ENCODE results near the gene TNNI2.

DNA sequence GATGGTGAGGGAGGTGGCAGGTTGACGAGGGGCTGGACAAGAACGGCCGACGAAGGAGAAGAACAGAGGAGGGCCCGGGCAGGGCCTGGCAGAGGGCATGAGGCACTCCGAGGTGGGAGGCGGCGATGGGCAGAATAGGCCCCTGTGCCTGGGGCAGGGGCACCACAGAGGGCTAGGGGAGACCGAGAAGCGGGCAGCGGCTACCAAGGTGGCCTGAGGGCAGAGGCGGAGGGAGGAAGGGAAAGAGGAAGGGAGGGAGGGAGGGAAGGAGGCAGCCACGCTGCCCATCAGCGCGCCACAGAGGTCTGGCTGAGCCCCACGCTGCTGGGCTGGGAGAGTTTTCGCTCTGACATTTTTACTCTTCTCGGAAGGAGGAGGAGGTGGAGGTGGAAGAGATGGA, 25.4 kb downstream of the TNNI2 start:
- TF ChIP-seq, protein P1, sequence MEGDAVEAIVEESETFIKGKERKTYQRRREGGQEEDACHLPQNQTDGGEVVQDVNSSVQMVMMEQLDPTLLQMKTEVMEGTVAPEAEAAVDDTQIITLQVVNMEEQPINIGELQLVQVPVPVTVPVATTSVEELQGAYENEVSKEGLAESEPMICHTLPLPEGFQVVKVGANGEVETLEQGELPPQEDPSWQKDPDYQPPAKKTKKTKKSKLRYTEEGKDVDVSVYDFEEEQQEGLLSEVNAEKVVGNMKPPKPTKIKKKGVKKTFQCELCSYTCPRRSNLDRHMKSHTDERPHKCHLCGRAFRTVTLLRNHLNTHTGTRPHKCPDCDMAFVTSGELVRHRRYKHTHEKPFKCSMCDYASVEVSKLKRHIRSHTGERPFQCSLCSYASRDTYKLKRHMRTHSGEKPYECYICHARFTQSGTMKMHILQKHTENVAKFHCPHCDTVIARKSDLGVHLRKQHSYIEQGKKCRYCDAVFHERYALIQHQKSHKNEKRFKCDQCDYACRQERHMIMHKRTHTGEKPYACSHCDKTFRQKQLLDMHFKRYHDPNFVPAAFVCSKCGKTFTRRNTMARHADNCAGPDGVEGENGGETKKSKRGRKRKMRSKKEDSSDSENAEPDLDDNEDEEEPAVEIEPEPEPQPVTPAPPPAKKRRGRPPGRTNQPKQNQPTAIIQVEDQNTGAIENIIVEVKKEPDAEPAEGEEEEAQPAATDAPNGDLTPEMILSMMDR (IDR thresholded peaks at IDR 0.05), result no peak
- TF ChIP-seq POLR2AphosphoS5 (IDR thresholded peaks at IDR 0.05; ENCODE audit: low read depth, low read length), result no peak
- TF ChIP-seq, protein P2, sequence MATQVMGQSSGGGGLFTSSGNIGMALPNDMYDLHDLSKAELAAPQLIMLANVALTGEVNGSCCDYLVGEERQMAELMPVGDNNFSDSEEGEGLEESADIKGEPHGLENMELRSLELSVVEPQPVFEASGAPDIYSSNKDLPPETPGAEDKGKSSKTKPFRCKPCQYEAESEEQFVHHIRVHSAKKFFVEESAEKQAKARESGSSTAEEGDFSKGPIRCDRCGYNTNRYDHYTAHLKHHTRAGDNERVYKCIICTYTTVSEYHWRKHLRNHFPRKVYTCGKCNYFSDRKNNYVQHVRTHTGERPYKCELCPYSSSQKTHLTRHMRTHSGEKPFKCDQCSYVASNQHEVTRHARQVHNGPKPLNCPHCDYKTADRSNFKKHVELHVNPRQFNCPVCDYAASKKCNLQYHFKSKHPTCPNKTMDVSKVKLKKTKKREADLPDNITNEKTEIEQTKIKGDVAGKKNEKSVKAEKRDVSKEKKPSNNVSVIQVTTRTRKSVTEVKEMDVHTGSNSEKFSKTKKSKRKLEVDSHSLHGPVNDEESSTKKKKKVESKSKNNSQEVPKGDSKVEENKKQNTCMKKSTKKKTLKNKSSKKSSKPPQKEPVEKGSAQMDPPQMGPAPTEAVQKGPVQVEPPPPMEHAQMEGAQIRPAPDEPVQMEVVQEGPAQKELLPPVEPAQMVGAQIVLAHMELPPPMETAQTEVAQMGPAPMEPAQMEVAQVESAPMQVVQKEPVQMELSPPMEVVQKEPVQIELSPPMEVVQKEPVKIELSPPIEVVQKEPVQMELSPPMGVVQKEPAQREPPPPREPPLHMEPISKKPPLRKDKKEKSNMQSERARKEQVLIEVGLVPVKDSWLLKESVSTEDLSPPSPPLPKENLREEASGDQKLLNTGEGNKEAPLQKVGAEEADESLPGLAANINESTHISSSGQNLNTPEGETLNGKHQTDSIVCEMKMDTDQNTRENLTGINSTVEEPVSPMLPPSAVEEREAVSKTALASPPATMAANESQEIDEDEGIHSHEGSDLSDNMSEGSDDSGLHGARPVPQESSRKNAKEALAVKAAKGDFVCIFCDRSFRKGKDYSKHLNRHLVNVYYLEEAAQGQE (IDR thresholded peaks at IDR 0.05; ENCODE audit: insufficient read depth in 1 of 2, low read depth in 2 of 2, low read length in 1 of 2), result no peak
